ENCODE data around the gene PTCRA. TPM values are rescaled to one million over a fixed set of nuclear protein-coding genes. Genes with fewer than 3 reads are reported as not detected.

Gene PTCRA
- total and polyA plus RNA-seq, 2 donors from 2014 or later = not detected

GRCh38 chr6:42932412-42932811, 16.6 kb downstream of the PTCRA start:
- DNase-seq = peak in 1 of 5 donors; percentile 35
- Histone ChIP-seq H3K4me3 (ENCODE audit: low read length in 3 of 3) (no peak overlapping the region), H3K9me3 (ENCODE audit: control insufficient read depth in 2 of 3, insufficient read depth in 1 of 3, low read length in 3 of 3) (no peaks in the 10 kb centered on the region), H3K9ac (ENCODE audit: low read length in 3 of 3) (no peak overlapping the region), H3K27me3 (ENCODE audit: control insufficient read depth, insufficient read depth, low read length) (no peaks in the 10 kb centered on the region), H3K4me1 (ENCODE audit: control insufficient read depth in 2 of 3, insufficient read depth in 2 of 3, low read depth in 1 of 3, low read length in 3 of 3) (peaks cover 0 to 7% (median 6%) of the 10 kb centered on the region in 3 donors), H3K27ac (ENCODE audit: low read depth in 2 of 2, low read length in 2 of 2) (no peak overlapping the region), H3K36me3 (ENCODE audit: control insufficient read depth in 2 of 3, insufficient read depth in 3 of 3, low read length in 3 of 3) (peaks cover 0 to 23% (median 14%) of the 10 kb centered on the region in 3 donors)
- FAIRE-seq = no peak
- TF ChIP-seq CTCF (IDR thresholded peaks at IDR 0.05; ENCODE audit: borderline replicate concordance, extremely low read depth, insufficient read depth) = no peak
- intact Hi-C loops (cut with DNase I) = no loop called here

DNA sequence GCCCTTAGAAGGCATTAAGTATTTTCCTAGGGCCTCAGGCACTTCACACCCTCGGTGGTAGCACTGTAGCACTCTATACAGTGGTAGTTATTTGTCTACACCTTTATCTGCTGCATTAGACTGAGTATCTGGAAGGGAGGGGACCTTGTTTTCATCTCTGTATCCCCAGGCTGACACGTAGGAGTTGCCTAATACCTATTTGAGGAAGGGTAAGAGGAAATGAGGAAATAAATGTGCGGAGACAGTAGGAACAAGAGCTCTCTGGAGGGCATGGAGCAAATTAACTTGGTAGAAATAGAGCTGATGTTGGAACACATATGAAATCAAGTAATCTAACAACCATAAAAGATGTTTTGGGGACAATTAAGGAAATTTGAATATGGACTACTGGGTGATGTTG, 17.4 kb downstream of the PTCRA start:
- intact Hi-C loops (cut with DNase I) = no loop called here
- H3K9me3 ChIP-seq (ENCODE audit: control insufficient read depth in 2 of 3, insufficient read depth in 1 of 3, low read length in 3 of 3) = no peaks in the 10 kb centered on the region
- no peak for FAIRE-seq

GRCh38 chr6:42935322-42935721, 19.5 kb downstream of the PTCRA start:
- FAIRE-seq (no peak), DNase-seq (no peak)
- Histone ChIP-seq H3K27me3 (ENCODE audit: control insufficient read depth, insufficient read depth, low read length) (no peaks in the 10 kb centered on the region), H3K27ac (ENCODE audit: low read depth in 2 of 2, low read length in 2 of 2) (no peak overlapping the region), H3K4me3 (ENCODE audit: low read length in 3 of 3) (no peak overlapping the region), H3K9me3 (ENCODE audit: control insufficient read depth in 2 of 3, insufficient read depth in 1 of 3, low read length in 3 of 3) (no peaks in the 10 kb centered on the region), H3K36me3 (ENCODE audit: control insufficient read depth in 2 of 3, insufficient read depth in 3 of 3, low read length in 3 of 3) (peaks cover 0 to 23% (median 23%) of the 10 kb centered on the region in 3 donors), H3K4me1 (ENCODE audit: control insufficient read depth in 2 of 3, insufficient read depth in 2 of 3, low read depth in 1 of 3, low read length in 3 of 3) (peaks cover 0 to 4% (median 4%) of the 10 kb centered on the region in 3 donors), H3K9ac (ENCODE audit: low read length in 3 of 3) (no peak overlapping the region)
- intact Hi-C loops (cut with DNase I) = no loop called here
- no peak for TF ChIP-seq CTCF (IDR thresholded peaks at IDR 0.05; ENCODE audit: borderline replicate concordance, extremely low read depth, insufficient read depth)

More for the DNA sequence above, 17.4 kb downstream of the PTCRA start:
- H3K27me3 ChIP-seq (ENCODE audit: control insufficient read depth, insufficient read depth, low read length) = no peaks in the 10 kb centered on the region
- DNase-seq = peak in 1 of 5 donors; percentile 4
- H3K4me1 ChIP-seq (ENCODE audit: control insufficient read depth in 2 of 3, insufficient read depth in 2 of 3, low read depth in 1 of 3, low read length in 3 of 3) = peaks cover 0 to 7% (median 6%) of the 10 kb centered on the region in 3 donors
- no peak overlapping the region for H3K9ac ChIP-seq (ENCODE audit: low read length in 3 of 3)
- no peak overlapping the region for H3K4me3 ChIP-seq (ENCODE audit: low read length in 3 of 3)
- no peak overlapping the region for H3K27ac ChIP-seq (ENCODE audit: low read depth in 2 of 2, low read length in 2 of 2)
- TF ChIP-seq CTCF (IDR thresholded peaks at IDR 0.05; ENCODE audit: borderline replicate concordance, extremely low read depth, insufficient read depth) = no peak
- peaks cover 0 to 23% (median 20%) of the 10 kb centered on the region in 3 donors for H3K36me3 ChIP-seq (ENCODE audit: control insufficient read depth in 2 of 3, insufficient read depth in 3 of 3, low read length in 3 of 3)

- H3K9me3 ChIP-seq (ENCODE audit: control insufficient read depth in 2 of 3, insufficient read depth in 1 of 3, low read length in 3 of 3) = no peaks in the 10 kb centered on the region
- peaks cover 0 to 23% (median 23%) of the 10 kb centered on the region in 3 donors for H3K36me3 ChIP-seq (ENCODE audit: control insufficient read depth in 2 of 3, insufficient read depth in 3 of 3, low read length in 3 of 3)
- no peak overlapping the region for H3K9ac ChIP-seq (ENCODE audit: low read length in 3 of 3)
- no peak for TF ChIP-seq CTCF (IDR thresholded peaks at IDR 0.05; ENCODE audit: borderline replicate concordance, extremely low read depth, insufficient read depth)
- no peak for DNase-seq
- H3K27ac ChIP-seq (ENCODE audit: low read depth in 2 of 2, low read length in 2 of 2) = no peak overlapping the region
- H3K4me3 ChIP-seq (ENCODE audit: low read length in 3 of 3) = no peak overlapping the region
- no peak for FAIRE-seq
- no peaks in the 10 kb centered on the region for H3K4me1 ChIP-seq (ENCODE audit: control insufficient read depth in 2 of 3, insufficient read depth in 2 of 3, low read depth in 1 of 3, low read length in 3 of 3)
- no peaks in the 10 kb centered on the region for H3K27me3 ChIP-seq (ENCODE audit: control insufficient read depth, insufficient read depth, low read length)
- intact Hi-C loops (cut with DNase I) = no loop called here
These were observed 20.5 kb downstream of the PTCRA start for GRCh38 chr6:42936398-42936797.
